GM21526 (cell line): Measurements from ENCODE around the gene ARMC8.
A peak's percentile ranks its signal among the peaks of the same experiment; 100 is the strongest.

ENCODE experiments used
- ATAC-seq: cut with Tn5 transposase; IDR thresholded peaks from one replicate; pipeline ENCODE4 v1.9.1; 2021; ENCODE audit warnings: moderate library complexity; ENCODE audit not compliant: unreplicated experiment, low FRiP score

The ARMC8 gene

DNA sequence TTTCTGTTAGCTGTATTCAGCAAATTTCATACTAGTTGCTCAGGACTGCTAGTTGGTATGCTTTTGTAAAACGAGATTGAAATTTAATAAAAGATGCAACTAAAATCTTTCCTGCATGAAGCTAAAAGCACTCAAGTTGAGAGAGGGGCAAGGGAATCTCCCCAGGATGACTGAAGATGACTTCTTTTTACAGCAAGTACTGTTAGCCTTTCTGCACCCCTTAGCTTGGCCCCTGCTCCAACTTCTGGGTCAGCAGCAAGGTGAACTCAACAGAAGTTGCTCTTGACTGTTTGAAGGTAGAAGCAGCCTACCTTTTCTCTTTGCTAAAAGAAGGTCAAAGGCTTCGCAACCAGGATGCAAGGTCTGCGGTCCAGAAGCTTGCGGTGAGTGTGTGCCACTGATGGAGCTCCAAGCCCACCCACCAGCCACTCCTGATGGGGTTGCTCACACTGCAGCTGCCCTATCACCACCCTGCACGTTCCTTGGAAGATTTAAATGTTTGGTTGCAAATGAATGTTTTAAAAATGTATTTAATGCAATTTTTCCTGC is 110.0 kb downstream of the ARMC8 start:
- no peak for ATAC-seq

DNA sequence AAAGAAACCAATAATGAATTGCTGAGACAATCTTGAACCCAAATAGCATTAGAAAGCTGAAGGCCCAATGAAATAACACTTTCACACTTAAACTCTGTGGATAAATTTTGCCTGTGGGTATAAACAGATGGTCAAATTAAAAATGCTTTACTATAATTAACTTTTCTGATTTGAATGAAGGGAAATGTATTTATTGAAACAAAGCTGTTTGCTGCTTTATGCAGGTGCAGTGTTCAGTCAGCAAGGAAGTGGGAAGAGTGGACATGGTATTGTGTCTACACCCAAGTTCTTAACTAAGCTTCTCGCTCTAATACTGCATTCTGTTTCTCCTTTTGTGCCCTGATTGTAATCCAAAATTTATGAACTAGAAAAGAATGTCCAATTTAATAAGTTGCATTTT is 110.8 kb downstream of the ARMC8 start:
- ATAC-seq: no peak

DNA sequence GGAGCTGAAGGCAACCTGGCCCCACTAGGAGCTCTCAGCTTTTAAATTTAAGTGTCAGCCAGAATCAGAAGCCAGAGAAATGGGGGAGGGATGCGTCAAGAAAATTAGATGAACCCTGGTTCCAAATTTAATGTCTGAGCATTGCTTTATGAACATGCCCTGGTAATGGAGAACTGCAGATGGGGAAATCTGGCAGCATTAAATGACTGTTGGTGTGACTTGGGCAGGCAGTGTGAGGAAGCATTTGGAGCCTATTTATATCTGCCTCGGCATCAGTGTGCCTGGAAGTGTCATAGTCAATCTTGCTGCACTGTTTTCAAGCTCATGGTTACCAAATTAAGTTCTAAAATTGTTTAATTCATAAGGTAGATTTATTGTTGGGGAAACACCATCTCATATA is 113.5 kb downstream of the ARMC8 start:
- ATAC-seq: no peak

DNA sequence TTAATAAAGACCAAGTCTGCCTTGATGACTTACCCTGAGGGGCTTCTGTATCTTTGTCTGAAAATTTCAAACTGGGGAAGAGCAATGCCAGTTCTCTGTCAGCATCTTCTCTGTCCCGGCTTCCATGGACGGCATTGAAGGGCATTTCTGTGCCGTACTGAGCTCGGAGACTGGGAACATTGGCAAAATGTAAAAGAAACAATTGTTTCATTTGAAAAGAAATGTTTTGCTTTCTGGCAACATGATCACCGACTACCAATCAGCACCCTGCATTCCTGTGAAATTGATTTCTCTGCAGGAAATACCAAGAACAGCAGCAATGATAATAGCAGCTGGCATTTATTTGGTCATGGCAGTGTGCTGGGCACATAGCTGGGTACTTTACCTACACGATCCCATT is 116.4 kb downstream of the ARMC8 start:
- ATAC-seq: no peak

DNA sequence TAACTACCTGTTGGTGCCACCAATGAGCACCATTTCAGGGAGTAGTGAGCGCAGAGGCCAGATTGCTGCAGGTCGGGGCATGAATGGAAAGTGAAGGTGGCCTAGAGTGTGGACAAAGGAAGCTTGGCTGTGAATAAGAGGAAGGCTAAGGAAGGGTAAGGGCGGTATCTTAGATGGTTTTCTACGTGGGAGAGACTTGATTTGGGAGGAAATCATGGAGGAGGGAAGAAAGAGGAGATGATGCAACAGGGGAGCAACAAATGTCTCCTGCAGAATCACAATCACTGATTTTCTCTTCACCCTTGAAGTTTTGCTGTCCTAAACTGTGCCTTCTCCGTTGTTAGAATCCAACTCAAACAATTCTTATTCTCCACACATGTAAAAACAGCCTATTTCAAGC is 120.8 kb downstream of the ARMC8 start:
- no peak for ATAC-seq

DNA sequence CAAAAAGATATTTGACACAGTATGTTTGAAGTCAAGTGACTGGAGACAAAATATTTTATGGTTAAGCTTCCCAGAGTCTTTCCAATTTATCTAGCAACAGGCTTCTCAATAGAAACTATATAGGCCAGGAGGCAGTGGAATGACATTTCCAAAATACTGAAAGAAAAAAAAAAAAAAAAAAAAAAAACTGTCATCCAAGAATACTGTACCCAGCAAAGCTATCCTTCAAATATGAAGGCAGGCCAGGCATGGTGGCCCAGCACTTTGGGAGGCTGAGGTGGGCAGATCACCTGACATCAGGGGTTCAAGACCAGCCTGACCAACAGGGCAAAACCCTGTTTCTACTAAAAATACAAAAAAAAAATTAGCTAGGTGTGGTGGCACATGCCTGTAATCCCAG is 121.7 kb downstream of the ARMC8 start:
- ATAC-seq: no peak

DNA sequence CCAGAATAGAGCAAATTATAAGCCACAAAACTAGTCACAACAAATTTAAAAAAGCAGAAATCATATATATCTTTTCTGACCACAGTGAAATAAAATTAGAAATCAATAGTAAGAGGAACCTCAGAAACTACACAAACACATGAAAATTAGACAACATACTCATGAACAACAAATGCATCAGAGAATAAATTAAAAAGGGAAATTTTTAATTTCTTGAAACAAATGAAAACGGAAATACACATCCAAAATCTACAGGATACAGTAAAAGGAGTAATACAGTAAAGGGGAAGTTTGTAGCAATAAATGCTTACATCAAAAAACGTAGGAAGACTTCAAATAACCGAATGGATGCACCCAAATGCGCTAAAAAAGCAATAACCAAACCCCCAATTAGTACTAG is 123.4 kb downstream of the ARMC8 start:
- no peak for ATAC-seq

DNA sequence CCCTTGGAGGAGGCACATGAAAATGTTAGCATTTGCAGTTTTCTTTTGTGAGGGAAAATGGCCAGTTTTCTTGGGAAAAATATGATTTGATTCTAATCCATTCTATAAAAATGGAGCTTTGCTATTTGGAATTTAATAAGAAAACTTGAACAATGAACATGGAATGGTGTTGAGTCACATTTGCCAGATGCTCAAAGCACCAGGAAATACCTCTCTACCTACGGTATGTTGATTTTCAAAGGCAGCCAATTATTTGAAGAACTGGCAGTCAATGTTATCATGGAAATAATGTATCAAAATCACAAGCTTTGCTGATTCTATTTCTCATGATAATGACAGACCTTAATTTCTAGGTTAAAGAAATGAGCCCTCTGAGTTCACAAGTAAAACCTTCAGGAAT is 127.7 kb downstream of the ARMC8 start:
- ATAC-seq: no peak

DNA sequence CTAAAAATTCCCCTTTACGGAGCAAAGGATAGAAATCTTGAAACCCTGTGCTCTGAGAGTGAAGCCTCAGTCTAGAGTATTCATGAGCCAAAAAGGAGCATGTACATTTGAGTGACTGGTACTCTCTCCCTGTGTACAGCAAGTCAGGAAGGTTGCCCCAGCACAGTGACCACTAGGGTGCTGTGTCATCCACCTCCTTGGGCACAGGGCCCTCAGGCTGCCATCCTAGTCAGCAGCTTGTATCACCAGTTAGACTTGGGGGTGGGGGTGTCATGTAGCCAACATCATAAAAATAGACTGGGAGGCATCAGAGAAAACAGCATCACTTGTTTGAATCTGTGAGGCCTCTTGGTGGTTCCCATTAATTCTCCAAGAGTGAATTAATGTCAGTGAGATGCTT is 130.6 kb downstream of the ARMC8 start:
- no peak for ATAC-seq

DNA sequence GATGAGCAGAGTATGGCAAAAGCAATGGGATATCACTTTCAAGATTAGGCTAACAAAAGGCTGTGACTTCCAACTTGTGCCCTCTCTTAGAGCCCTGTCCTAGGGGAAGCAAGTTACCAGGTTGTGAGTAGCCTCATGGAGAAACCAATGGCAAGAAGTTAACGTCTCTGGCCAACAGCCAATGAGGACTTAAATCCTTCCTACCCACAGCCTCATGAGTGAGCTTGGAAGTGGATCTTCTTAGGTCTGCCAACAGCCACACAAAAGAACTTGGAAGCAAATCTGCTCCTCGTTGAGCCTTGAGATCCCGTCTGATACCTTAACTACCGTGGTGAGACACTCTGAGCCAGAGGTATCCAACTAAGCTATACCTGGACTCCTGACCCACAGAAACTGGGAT is 136.9 kb downstream of the ARMC8 start:
- ATAC-seq: no peak

DNA sequence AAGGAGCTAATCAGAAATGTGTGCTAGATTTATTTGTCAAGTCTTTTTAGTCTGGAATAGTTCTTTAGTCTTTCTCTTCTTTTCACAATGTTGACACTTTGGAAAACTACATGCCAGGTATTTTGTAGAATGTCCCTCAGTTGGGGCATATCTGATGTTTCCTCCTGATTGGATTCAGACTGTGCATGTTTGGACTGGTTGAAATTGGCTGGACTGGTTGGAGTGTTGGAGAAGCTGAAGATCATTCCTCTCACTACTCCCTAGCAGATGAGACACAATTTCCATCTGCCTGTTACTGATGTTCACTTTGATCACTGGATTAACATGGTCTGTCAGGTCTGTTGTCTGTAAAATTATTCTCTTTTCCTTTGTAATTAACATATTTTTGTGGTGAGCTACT is 138.9 kb downstream of the ARMC8 start:
- no peak for ATAC-seq

DNA sequence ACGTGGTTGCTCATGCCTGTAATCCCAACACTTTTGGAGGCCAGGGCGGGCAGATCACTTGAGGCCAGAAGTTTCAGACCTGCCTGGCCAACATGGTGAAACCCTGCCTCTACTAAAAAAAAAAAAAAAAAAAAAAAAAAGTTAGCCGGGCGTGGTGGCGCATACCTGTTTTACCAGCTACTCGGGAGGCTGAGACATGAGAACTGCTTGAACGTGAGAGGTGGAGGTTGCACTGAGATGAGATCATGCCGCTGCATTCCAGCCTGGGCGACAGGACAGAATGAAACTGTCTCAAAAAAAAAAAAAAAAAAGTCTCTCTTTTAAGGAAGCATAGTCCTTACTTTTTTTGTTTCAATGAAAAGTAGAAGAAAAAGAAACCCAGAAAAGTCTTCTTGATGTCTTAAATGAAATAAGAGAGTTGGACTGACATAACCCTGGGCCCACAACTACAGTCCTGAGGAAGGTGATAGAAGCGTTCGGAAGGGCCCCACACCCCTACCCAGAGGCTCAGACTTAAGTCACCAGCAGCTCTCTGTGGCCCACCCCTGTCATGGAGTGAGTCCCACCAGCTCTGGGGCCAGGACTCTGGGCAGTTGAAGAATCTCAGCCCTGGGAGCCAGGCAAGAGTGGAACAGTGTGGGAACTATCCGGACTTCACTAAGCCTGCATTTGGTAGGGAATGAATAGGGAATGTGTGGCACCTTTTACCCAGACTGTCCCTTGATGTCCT is 139.9 kb downstream of the ARMC8 start:
- ATAC-seq: no peak

DNA sequence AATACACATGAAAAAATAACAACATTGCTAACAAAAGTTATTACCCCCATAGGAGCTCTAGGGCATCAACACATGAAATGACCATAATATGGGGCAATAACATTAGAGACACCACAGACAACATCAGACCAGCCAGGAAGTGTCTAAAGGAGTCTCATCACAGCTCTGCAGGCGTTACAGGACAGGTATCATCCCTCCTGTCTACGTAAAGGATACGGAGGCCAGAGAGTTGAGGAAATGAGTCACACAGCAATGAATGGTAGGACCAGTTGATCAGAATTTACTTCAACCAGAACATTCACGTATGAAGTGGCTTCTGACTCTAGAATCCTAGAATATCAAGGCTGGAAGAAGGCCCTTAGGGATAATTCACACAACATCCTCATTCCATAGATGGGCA is 140.7 kb downstream of the ARMC8 start:
- no peak for ATAC-seq

DNA sequence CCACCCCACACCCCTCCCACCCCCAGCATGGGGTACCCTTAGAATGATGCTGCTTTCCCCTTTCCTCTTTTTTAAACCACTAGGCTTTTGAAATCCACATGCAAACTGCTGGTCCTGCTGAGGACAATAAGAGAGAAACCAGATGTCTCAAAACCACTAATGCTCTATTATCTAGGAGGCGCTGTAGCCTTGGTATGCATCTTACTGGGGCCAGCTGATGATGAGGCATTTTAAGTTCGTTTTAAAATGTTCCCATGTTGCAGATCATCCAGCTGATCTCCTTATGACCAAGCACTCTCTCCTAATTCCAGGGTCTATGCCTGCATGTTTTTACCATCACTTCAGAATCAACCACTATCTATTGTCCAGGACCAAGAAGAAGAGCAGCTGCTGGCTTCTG is 141.2 kb downstream of the ARMC8 start:
- ATAC-seq: no peak

DNA sequence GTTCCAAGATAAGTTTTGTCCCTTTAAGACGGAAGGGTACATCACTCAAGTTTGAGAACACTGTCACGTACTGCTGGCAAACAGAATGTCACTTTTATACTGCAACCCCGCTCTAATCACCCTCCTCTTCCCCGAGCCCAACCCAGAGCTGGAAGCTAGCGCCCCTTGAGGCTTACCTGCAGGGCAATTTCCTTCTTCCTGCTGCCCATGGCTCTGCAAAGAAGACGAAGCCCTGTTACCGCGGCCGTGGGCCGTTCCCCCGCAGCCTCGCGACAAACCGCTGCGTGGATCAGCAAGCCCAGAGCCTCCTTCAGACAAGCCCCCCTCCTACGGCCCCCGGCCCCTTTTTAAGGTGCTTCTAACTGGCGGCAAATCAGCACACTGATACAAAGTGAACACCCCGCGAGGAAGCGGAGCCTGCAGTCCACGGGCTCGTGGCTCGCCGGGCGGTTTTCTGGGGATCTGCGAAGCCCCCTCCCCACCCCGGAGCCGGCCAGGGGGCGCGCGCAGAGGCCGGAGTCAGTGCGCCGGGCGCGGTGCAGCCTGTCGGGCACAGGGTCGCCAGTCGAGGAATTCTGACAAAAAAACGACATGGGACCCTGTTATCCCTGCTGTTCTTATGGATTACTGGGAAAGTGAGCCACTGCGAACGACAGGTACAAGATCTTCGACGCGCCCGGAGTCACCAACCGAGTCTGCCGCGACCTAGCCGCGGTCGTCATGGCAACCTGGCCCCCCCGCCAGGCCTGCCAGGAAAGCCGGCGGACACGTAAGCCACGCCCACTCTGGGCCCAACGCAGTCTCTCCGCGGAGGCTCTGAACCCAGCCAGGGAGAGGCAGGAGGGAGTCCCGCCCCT is 142.3 kb downstream of the ARMC8 start, which contains the start of gene NME9:
NME9 (minus strand) TSS at position 725 of the 857 bp plus-strand sequence; CDS start at position 209, 516 bp downstream.
- ATAC-seq: peak; percentile 68

DNA sequence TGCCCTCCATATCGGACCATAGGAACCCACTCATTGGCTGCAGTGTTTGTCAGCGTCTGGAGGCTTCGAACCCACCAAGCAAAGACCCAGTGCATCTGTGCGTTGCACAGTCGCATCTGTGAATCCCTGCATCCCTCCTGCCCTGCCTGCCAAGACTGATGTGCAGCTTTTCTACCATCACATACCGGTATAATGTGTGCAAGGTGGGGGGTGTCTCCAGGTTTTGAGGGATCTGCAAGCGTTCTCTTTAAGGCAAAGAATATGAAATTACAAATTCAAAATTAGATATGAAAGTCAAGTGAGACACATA is 142.8 kb downstream of the ARMC8 start:
- ATAC-seq: no peak

DNA sequence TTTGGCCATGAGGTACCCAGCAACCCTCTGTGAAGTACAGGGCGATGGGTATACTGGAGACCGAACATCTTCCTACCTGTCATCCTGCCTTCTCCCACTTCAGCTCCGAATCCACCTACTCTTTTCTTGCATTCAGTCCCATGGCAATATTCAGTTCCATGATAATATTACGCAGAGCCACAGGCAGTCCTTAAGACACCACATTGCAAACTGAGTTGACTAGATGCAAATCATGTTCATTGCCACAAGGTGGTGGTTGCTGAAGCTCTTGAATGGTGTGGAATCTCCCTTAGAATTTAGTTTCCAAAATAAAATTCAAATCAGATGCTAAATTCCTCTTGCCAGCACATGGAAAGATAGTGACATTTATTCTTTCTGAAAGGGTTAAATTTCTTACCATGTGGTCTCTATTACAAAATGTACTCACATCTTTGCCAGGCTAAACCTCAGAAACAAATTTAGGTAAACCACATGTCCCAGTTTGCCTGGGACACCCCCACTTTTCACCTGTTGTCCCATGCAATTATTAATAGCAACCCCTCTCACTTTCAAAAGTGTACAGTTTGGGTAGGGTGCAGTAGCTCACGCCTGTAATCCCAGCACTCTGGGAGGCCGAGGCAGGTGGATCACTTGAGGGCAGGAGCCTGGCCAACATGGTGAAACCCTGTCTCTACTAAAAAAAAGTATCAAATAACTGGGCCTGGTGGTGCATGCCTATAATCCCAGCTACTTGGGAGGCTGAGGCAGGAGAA is 144.2 kb downstream of the ARMC8 start:
- no peak for ATAC-seq

DNA sequence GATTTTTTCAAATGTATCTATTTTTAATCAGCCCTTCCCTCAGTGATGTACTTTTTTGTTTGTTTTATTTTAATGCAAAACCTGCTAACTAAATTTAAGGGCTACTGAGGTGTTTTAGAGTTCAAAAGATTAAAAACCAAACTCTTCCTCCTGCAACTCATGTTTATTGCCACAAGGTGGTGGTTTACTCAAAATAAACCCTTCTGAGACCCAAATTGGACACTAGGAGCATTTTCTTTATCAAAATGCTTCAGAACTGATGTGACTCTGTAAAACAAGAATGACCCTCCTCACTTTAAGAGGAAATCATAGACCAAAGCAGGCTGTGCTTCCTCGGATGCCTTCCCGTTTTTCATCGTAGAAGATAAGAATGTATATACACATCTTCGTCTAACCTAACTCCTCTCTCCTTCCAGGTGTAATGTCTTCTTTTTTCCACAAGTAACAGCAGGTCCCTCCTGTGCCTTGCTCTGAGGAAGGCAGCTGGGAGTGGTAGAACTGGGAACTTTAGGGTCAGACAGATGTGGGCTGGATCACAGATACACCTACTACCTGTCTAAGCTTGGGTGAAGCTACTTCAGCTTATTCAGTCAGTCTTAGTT is 145.5 kb downstream of the ARMC8 start:
- ATAC-seq: no peak

DNA sequence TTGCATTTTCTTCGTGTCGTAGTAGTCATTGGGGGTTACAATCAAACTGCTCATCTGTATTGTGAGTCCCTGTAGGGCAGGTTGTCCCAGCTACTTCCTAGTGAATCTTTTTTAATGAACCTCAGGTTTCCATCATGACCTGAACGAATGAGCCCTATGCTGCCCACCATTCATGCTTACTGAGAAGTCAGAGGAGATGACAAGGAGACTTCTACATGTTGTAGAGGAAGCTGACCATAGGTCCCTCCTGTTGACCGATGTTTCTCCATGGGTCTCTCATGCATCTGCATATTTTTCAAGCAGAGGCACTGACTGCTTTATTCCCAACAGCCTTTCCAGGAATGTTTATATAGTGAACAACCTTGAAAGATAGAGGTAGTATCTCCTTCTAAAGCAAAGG is 147.5 kb downstream of the ARMC8 start:
- no peak for ATAC-seq

DNA sequence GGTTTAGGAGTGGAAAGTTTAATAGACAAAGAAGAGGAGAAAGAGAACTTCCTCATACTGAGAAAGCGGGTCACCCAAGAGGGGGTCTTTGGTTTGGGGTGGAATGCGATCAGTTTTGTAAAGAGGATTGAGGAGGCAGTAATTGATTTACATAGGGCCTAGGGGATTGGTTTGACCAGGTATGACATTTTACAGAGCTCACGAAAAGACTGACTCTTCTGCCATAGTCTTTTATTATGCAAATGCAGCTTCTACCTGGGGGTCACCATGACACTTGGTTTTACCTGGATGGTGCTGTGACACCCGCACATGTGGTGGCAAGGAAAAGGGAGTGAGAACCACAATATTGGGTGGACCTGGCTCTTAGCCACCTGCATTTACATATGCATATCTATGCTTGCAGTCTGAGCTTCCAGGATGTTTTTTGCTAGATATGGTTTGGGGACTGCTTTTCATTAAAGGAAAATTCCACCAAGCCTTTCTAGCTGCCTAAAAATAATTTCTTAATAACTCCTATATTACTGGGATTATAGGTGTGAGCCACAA is 149.4 kb downstream of the ARMC8 start:
- no peak for ATAC-seq
